ENCODE data around the gene BOK.

The BOK gene

DNA sequence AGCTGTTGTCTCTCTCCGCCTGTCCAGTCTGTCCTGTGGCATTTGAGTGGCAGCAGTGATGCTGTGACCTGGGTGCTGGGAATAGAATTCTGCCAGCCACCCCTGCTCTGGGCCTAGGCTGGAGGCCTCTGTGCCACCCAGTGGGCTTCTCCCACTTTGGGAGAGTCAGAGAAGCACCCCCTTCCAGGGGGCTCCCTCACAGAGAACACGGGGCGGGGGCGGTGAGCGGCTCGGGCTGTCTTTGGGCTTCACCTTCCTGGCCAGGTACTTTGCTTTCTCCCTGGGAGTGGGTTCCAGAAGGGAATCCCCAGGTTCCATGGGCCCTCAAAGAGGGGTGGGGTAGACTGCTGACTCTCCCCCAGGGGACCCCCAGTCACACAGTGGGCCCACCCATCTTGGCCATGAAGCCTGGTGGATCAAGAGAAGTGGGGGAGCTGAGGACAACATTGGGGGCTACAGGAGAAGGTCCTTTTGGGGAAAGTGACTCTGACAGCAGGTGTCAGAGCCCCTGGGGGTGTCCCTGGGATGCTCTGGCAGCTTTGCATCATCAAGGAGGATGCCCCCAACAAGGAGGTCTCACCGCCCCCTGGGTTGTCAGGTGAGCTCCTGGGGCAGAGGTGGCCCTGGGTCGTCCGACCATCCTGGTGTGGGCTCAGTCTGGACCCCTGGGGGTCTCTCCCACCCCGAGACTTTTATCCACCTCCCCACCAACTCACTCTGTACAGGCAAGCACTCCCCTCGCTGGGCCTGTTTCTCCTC, 18.8 kb upstream of the BOK start:
- DNase-seq, result no peak

DNA sequence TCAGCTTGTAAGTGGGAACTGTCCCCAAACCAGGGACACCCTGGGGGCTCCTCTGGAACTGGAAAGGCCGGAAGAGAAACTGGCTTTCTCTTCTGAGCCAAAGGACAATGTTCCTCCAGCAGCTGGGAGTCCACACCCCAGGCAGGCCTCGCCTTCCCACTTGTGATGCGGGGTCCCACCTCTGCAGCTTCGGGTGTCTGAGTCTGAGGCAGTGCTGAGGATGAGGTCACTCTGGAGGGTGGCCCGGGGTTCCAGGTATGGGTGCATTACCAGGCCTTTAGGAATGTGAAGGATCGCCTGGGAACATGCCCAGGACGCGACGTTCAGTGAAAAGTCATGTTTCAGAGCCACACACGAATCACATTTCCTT, 18.2 kb upstream of the BOK start:
- no peak for DNase-seq

DNA sequence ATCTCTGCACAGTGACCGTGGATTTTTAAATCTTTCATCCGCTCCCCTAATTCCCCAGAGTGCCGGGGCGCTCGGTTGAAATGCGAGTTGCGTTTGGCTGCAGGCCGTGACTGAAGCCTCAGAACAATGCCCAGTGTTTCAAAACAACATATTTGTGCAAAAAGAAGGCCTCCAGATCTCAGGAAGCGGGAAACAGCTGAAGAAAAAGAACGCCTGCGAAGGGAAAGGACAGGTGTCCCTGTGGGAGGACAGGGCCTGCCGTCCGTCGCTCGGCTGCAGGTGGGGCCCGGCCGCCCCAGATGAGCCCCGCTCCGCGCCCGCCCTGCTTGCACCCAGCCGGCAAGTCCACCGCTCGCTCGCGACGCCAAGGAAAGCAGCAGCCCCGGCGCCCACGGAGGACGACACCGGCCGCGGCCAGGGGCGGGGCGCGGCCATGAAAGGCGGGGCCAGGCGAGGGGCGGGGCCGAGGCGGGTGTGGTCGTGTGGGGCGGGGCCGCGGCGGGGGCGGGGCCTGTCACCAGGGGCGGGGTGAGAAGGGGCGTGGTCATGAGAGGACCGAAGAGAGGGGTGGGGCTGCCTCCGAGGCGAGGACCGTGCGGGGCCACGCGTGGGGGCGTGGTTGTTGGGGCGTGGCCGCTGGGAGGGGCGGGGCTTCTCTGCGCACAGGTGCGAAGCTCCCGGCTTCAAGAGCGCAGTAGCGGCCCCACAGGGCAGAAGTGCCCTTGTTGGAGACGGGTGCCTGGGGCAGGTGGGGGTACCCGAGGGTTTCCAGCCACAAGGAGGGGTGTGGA, 17.6 kb upstream of the BOK start:
- peak; percentile 25 to 63 (median 44) for DNase-seq

DNA sequence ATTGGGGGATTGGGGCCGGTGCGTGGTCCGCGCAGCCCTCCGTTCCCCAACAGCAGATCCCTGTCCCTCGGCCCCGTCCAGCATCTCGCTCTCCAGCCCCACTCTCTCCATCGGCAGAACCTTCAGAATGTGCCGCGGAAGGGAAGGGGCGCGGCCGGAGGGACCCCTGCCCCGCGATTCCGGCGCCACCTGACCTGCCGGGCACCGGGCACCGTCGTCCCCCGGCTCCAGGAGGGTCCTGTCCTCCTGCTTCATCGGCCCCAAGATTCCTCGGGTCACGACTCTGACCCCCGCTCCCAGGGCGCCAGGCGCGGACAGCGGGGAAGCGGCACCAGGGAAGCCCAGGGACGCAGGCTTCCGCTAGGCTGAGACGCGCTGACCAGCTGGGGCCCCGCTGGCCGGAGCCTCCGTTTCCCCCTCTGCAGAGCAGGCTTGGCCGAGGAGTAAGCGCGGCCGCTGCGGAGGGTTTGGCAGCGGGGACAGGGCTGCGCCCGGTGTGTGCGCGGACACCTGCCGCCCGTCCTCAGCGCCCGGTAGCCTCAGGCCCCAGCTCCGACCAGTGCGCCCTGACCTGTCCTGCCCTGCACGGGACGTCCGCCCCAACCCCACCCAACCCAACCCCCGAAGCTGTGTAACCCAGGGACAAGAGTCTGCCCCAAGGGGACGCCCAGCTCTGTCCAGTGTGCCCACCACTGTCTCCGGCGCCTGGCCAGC, 16.8 kb upstream of the BOK start:
- no peak for DNase-seq

DNA sequence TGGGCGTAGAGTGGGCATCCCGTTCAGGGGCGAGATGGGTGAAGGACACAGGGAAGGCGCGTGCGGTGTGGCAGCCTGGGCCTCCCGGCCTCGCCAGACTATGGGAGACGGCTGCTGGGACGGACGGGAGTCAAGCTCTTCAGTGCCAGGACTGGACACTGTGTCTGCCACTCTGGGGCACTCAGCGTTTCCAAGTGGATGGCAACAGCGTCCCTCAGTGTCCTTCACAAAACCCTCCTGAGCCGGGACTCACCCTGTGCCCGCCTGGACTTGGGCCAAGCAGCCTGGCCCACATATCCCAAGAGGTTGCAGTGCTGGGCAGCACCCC, 16.3 kb upstream of the BOK start:
- DNase-seq, result no peak

DNA sequence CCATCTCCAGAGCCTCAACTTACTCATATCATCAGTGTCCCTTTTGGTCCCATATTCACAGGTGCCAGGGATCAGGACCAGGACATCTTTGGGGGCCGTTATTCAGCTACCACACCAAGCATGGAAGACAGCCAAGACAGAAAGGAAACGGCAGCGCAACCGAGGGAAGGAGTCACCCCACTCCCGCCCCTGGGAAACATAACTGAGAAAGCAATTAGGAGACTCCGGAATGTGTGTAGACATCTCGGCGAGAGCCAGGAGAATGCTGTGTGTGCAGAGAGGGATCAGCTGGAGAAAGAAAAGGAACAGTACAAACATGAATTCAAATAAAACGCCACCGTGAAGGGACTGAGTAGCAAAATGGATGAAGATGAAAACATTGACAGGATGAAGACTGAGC, 13.4 kb upstream of the BOK start:
- DNase-seq, result no peak

DNA sequence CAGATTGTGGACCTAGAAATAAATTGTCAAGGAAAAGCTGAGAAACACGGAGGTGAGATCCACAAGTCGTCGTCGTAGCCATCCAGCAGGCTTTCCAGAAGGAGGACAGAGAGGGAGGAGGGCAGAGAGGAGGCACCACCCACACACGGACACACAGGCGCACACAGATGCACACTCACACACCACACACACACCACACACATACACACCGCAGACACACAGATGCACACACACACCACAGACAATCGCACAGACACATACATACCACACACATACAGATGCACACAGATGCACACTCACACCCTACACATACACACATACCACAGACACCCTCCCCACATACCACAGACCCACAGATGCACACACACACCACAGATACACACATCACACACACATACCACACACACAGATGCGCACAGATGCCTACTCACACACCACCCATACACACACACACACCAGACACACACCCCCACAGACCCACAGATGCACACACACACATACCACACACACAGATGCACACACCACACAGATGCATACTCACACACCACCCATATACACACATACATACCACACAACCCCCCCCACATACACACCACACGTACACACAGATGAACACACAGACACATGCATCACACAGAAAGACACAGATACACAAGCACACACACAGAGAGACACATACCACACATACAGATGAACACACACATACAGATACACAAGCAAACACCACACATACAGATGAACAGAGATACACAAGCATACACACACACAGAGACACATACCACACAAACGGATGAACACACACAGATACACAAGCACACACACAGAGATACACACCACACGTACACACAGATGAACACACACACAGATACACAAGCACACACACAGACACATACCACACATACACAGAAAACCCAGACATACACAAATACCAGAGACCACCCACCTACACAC, 12.7 kb upstream of the BOK start:
- DNase-seq, result peak in 1 of 5 experiments; percentile 23

DNA sequence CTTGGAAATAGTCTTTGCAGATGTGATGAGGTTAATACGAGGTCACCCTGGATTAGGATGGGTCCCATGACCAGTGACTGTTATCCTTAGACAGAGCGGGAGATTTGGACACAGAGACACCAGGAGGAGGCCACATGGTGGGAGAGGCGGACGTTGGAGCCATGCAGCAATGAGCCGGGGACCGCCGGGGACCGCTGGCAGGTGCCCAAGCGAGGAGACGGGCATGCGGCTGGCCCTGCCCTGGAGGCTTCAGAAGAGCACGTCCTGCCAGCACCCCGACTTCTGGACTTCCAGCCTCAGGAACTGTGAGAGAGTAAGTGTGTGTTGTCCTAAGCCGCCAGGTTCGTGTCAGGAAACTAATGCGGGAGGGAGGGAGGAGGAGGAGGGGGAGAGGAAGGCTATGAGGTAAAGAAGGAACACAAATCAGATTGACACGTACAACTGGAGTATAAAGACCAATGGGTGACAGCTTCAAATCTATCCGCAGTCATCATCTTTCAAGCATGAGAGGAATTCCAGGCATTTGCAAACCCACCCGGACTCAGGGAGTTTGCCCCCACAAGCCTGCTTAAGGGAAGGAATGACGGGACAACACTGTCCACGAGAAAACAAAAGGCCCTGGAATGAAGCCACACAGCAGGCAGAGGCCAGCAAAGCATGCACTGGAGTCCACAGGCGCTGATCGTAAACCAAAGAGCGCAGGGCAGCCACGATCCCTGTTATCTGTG, 11.6 kb upstream of the BOK start:
- no peak for DNase-seq

DNA sequence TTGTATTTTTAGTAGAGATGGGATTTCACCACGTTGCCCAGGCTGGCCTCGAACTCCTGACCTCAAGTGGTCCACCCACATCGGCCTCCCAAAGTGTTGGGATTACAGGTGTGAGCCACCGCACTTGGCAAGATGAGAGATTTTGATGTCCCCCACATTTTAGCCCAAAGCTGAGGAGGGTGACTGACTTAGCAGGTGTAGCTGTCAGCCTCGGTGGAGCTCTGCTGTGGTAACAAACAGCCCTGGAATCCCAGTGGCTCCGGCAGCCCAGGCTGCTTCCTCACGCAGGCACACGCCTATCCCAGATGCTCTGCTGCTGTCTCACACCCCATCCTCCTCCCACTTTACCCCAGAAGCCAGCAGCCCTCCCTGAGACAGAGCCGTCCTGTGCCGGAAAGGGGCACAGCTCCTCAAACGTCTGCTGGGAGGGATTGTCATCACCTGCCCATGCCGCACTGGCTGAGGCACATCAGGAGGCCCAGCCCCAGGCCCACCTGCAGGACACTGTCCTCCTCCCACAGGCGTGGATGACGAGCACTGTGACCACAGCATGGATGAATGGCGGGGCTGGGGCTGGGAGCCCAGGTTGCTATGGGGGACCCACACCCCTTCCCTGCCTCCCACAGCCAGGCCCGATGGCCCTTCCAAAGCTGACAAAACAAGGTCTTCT, 10.6 kb upstream of the BOK start:
- no peak for DNase-seq

DNA sequence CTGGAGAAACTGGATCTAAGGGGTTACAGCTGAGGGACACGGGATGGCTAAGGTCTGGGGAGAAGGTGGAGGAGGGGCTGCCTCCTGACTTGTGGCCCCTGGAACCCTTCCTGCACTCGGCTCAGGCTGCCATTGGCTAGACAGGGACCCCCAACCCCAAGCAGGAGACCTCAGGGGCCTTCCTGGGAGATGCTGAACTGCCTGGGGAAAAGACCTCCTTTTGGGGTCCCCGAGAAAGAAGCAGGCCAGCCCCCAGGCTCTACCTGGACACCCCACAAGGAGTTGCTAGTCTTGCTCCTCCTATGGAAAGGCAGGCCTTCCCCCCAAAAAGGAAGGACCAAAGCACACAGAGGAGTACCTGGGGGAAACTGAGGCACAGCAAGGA, 10.1 kb upstream of the BOK start:
- DNase-seq, result no peak

DNA sequence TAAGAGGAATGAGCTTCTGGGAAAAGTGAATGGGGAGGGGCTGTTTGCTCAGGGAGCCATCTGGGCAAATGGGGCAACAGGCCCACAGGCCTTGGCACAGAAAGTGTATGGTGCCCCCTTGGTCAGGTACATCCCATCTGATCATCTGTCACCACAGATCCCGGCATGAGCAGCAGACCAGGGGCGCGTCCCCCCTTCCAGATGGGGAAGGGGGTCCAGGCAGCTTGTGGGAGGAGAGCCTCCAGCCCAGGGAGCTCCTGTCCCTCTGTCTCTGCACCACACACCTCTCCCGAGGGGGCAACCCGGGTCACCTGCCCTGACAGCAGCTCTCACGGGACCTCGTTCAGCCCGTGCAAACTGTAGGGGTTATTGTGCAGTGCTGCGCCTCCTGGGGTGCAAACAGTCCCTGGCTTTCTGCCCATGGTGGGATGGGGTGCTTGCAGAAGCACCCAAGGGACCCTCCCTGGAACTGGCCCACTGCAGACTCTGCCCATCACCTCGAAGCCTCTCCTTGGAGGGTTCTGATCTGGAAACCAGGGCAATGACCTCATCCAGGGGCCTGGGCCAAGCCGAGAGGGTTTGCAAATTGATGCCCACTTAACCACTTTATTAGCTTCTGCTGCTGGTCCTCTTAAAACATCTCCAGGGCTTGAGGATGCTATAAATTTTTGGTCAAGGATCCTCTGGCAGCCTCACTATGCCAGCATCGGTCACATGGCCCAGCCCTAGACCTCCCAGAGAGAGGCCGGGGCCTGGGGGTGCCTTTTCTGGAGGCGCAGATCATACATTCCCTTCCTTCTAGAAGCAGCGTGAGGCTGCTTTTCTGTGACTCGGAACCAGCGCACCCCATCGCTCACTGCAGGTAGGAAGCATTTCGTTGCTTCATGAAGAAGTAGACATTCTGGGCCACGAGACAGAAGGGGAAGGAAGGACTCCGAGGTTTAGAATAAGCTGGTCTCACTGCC, 7.6 kb upstream of the BOK start:
- no peak for DNase-seq

DNA sequence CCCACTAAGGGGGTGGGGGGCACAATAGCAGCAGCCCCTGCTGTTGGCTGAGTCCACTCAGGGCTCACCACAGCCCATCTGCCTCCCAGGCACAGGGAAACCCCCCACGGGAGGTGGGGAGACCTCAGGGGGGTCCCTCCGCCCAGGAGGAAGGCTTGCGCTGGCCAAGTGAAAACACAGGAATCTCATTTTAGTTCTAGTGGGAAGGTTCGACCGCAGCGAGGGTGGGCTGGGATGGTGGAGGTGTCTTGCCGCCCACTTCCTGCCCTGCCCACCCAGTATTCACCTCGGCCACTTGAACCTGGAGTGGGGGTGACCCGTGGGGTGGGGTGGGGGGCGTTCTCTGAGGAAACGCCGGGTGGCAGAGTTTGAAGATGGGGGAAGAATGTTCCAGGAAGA, 6.9 kb upstream of the BOK start:
- no peak for DNase-seq

DNA sequence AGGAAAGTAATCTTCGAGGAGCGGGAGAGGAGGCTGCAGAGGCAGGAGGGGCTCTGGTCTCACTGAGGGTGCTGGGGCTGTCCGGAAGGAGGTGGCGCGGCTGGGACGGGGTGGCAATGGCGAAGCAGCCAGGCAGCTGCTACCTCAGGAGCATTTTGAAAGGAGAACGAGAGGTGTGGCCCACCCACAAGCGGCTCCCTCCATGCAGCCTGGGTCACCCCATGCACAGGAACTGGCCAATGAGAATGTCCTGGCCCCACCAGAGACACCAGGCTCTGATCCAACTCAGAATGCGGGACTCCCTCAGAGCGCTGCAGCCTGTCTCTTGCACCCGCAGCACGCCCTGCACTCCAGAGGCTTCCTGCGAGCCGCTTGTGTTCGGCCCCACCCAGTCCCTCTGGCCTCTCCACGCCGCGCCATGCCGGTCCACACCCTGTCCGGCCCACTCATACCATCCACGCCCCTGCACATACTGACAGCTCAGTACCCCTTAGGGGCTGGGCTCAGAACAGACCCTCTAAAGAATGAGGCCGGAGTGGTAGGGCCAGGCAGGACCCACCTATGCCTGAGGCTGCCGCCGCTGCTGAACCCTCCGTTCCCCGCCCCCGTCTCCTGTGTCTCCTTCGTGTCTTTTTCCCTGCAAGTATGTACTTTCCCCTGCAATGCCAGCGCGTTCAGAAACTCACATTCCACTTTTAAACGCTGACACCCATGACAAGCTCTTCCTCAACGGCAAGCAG, 6.4 kb upstream of the BOK start:
- DNase-seq, result no peak

DNA sequence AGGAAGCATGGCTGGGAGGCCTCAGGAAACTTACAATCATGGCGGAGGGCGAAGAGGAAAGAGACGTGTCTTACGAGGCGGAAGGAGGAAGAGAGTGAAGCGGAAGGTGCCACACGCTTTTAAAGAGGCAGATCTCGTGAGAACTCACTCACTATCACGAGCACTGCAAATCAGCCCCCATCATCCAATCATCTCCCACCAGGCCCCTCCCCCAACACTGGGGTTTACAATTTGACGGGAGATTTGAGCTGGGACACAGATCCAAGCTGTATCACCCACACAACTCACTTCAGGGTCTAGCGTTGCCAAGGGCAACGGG, 5.1 kb upstream of the BOK start:
- no peak for DNase-seq

DNA sequence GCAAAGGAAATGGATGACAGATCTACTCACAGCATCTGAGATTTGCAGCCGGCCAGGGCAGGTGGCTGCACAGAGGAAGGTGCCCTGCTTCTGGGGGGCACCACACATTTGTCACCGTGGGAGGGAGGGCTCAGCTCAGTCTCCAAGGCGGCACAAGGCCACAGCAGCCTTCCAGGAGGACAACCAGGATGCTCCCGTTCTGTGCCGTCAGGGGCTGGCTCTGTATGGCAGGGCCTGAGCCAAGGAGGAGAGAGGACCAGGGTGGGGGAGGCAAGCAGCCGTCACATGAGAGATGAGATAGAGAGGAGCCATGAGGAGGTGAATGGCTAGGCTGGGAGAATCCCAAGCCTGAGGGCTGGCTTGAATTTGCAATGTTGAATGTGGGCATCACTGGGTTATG, 4.6 kb upstream of the BOK start:
- DNase-seq, result no peak

DNA sequence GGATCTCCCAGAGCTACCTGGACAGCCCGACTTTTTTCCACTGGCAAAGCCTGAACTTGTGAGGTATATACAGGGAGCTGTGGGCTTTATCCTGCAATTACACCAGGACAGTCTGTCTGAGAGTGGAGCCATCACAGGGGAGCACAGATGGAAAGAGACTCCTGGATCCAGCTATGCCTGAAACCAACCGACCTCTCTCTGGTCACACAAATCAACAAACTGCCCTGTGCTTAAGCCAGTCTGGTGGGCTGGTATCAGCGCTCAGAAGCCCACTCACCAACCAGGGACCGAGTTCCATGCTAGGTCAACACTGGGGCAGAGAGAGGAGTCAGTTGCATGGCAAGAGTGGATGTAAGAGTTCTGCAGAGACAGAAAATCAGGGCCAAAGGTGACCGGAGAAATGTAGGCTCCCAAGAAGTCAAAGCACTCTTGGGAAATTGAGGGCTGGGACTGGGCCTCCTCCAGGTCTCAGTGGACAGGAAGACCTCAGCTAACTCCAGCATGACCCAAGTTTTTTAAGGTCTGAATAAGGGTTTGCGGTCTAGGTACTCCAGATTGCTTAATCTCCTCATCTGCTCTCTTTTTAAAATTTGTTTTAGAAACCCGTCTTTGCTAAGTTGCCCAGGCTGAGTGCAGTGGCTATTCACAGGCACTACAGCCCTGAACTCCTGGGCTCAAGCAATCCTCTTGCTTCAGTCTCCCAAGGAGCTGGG, 3.8 kb upstream of the BOK start:
- DNase-seq, result no peak

DNA sequence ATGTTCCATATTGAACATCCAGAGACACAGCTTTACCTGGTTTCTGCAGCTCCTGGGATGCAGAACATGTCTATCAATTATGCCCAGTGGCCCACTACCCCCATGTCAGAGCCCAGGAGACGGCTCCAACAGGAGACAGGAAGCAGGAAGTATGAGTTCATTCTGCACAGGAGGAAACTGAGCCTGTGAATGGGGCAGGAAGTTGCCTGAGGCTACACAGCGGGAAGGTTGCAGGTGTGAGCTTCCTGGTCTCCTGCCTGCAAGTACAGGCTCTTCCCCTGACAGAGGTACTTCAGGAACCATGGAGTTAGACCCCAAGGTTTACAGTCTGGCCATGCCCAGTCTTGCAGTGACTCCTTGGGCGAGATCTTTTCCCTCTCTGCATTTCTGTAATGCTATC, 2.8 kb upstream of the BOK start:
- DNase-seq, result no peak

DNA sequence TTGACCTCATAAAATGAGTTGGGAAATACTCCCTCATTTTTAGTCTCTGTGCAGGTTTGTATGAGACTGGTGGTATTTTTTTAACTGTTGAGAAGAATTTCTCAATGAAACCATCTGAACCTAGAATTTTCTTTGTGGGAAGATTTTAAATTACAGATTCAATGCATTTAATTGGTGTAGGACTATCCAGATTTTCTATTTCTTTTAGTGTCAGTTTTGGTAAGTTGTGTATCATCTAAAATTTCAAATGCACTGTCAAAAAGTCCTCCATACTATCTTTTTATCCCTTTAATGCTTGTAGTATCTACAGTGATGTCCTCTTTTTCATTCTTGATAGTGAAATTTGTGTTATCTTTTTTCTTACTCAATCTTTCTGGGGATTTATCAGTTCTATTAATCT, 1.8 kb upstream of the BOK start:
- no peak for DNase-seq

Measured in T-helper 2 cell (primary cell).